Measurements from ENCODE around the gene FGF8. TPM values are rescaled to one million over a fixed set of nuclear protein-coding genes. Genes with fewer than 3 reads are reported as not detected.

FGF8 gene
- total RNA-seq, 1 experiment from 2014 or later = 7.4 TPM

- in situ Hi-C loops (cut with HindIII; ENCODE audit: low sequenced_read_pairs) = no loop called here
- peak; percentile 72 for DNase-seq (ENCODE audit: low spot score)
Measured at GRCh38 chr10:101782811-101783735, 7.2 kb upstream of the FGF8 start, which contains the start of gene NPM3. NPM3 (minus strand) TSS chr10:101783446; CDS start chr10:101783390, 56 bp downstream.

- in situ Hi-C loops (cut with HindIII; ENCODE audit: low sequenced_read_pairs) = no loop called here
- DNase-seq (ENCODE audit: low spot score) = no peak
Measured at GRCh38 chr10:101781984-101782810, 6.3 kb upstream of the FGF8 start.

GRCh38 chr10:101781655-101781983 is 5.7 kb upstream of the FGF8 start:
- in situ Hi-C loops (cut with HindIII; ENCODE audit: low sequenced_read_pairs) = no loop called here
- no peak for DNase-seq (ENCODE audit: low spot score)

- peak; percentile 66 for DNase-seq (ENCODE audit: low spot score)
- in situ Hi-C loops (cut with HindIII; ENCODE audit: low sequenced_read_pairs) = no loop called here
Measured at GRCh38 chr10:101780818-101781654, 5.1 kb upstream of the FGF8 start.

GRCh38 chr10:101780187-101780817 is 4.4 kb upstream of the FGF8 start:
- DNase-seq (ENCODE audit: low spot score) = no peak
- in situ Hi-C loops (cut with HindIII; ENCODE audit: low sequenced_read_pairs) = no loop called here

- in situ Hi-C loops (cut with HindIII; ENCODE audit: low sequenced_read_pairs) = no loop called here
- DNase-seq (ENCODE audit: low spot score) = peak; percentile 55
Measured at GRCh38 chr10:101779544-101780186, 3.8 kb upstream of the FGF8 start.

- no peak for DNase-seq (ENCODE audit: low spot score)
- in situ Hi-C loops (cut with HindIII; ENCODE audit: low sequenced_read_pairs) = no loop called here
Measured at GRCh38 chr10:101778781-101779543, 3.0 kb upstream of the FGF8 start.

GRCh38 chr10:101778151-101778780 is 2.4 kb upstream of the FGF8 start:
- no peak for DNase-seq (ENCODE audit: low spot score)
- in situ Hi-C loops (cut with HindIII; ENCODE audit: low sequenced_read_pairs) = no loop called here

GRCh38 chr10:101777619-101778145 is 1.8 kb upstream of the FGF8 start:
- DNase-seq (ENCODE audit: low spot score) = no peak
- in situ Hi-C loops (cut with HindIII; ENCODE audit: low sequenced_read_pairs) = no loop called here

- in situ Hi-C loops (cut with HindIII; ENCODE audit: low sequenced_read_pairs) = no loop called here
- DNase-seq (ENCODE audit: low spot score) = no peak
Measured at GRCh38 chr10:101776161-101776817, 375 bp upstream of the FGF8 start.

- in situ Hi-C loops (cut with HindIII; ENCODE audit: low sequenced_read_pairs) = no loop called here
- no peak for DNase-seq (ENCODE audit: low spot score)
Measured at GRCh38 chr10:101774589-101775272, 1.2 kb downstream of the FGF8 start.

GRCh38 chr10:101773923-101774588 is 1.9 kb downstream of the FGF8 start:
- no peak for DNase-seq (ENCODE audit: low spot score)
- in situ Hi-C loops (cut with HindIII; ENCODE audit: low sequenced_read_pairs) = no loop called here

GRCh38 chr10:101772895-101773761 is 2.8 kb downstream of the FGF8 start:
- no peak for DNase-seq (ENCODE audit: low spot score)
- in situ Hi-C loops (cut with HindIII; ENCODE audit: low sequenced_read_pairs) = no loop called here

- DNase-seq (ENCODE audit: low spot score) = no peak
- in situ Hi-C loops (cut with HindIII; ENCODE audit: low sequenced_read_pairs) = no loop called here
Measured at GRCh38 chr10:101772017-101772894, 3.7 kb downstream of the FGF8 start.
